Smooth muscle cell (in vitro differentiated cells): ENCODE measurements around the gene TXLNG. TPM values are rescaled to one million over a fixed set of nuclear protein-coding genes. Genes with fewer than 3 reads are reported as not detected.
A peak's percentile ranks its signal among the peaks of the same experiment; 100 is the strongest.

Experiments used
- DNase-seq: peaks from one replicate; lab custom pipeline; 2025; ENCODE audit not compliant: unreplicated experiment; lab: John Stamatoyannopoulos, UW
- H2AFZ ChIP-seq: fragments of 200-600 bp; sonication (generic); 2 replicates; pipeline ENCODE4 v1.6.0; 2016; ENCODE audit warnings: antibody characterized with exemption, low read depth, mild to moderate bottlenecking
- H3F3A ChIP-seq: fragments of 200-600 bp; sonication (generic); 2 replicates; pipeline ENCODE4 v1.6.0; 2017; ENCODE audit warnings: antibody characterized with exemption, low read depth
- H3K27ac ChIP-seq: fragments of 200-600 bp; sonication (generic); 2 replicates; pipeline ENCODE4 v1.5.1; 2016; ENCODE audit warnings: low read depth, mild to moderate bottlenecking
- H3K27me3 ChIP-seq: fragments of 200-600 bp; sonication (generic); 2 replicates; pipeline ENCODE4 v1.6.1; 2016; ENCODE audit warnings: low read depth, mild to moderate bottlenecking
- H3K36me3 ChIP-seq: fragments of 200-600 bp; sonication (generic); 2 replicates; pipeline ENCODE4 v1.5.1; 2016; ENCODE audit warnings: low read depth
- H3K4me1 ChIP-seq: fragments of 200-600 bp; sonication (generic); 2 replicates; pipeline ENCODE4 v1.5.1; 2016; ENCODE audit warnings: low read depth
- H3K4me2 ChIP-seq: fragments of 200-600 bp; sonication (generic); 2 replicates; pipeline ENCODE4 v1.6.0; 2016; ENCODE audit warnings: mild to moderate bottlenecking
- H3K4me3 ChIP-seq: fragments of 200-600 bp; sonication (generic); 2 replicates; pipeline ENCODE4 v1.5.1; 2016; ENCODE audit warnings: mild to moderate bottlenecking
- H3K79me2 ChIP-seq: fragments of 200-600 bp; sonication (generic); 2 replicates; pipeline ENCODE4 v1.6.0; 2016; ENCODE audit warnings: low read depth, mild to moderate bottlenecking
- H3K9ac ChIP-seq: fragments of 200-600 bp; sonication (generic); 2 replicates; pipeline ENCODE4 v1.6.0; 2016; ENCODE audit warnings: low read depth
- H3K9me3 ChIP-seq: fragments of 200-600 bp; sonication (generic); replicated peaks from 2 replicates; pipeline ENCODE4 v1.5.1; 2016; ENCODE audit warnings: low read depth
- H4K20me1 ChIP-seq: fragments of 200-600 bp; sonication (generic); 2 replicates; pipeline ENCODE4 v1.6.0; 2016; ENCODE audit warnings: low read depth
- WGBS: methylation state at CpG from one replicate; pipeline ENCODE4 v1.1.7; 2016; ENCODE audit warnings: low lambda C conversion rate; 5-methylcytosine and 5-hydroxymethylcytosine counted together
- polyA plus RNA-seq: library from polyadenylated mRNA; unstranded; fragments of >200 nt; fragmentation: Nextera tagmentation; extraction: Ambion mirVana; gene quantifications from 2 replicates; pipeline ENCODE4 v1.2.1, GENCODE V29; 2016
- total RNA-seq: library from RNA; depleted of rRNA; stranded (reverse); fragments of >200 nt; gene quantifications from 2 replicates; pipeline ENCODE4 v1.2.3, GENCODE V29; 2014
- TF ChIP-seq, protein P1 (sequence below): fragments of 200-600 bp; sonication (generic); IDR thresholded peaks from 2 replicates; pipeline ENCODE4 v1.5.1; 2017; ENCODE audit warnings: borderline replicate concordance, mild to moderate bottlenecking, antibody characterized with exemption; ENCODE audit not compliant: insufficient read depth, poor library complexity, severe bottlenecking

Gene TXLNG
- total and polyA plus RNA-seq, 2 experiments from 2014 or later = 5.7 to 19.6 TPM

DNA sequence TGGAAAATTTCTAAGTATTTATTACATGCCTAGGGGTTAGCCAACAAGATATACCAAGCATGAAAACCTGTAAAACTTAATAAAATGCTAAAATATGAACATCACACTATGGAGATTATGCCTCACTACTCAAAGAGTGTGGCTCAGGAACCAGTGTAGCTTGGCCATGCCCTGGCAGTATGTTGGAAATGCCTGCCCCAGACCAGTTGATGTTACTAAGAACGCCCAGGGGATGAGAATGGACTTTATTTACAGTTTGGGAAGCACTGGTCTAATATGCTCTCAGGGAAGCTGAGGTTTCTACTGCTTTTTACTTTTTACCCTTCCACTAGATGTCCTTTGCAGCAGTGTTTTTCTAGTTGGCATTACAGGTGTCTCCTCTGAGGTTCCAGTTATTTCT is 23.7 kb upstream of the TXLNG start:
- WGBS = 100% methylated on average over 1 of the region's 1 CpG
- Histone ChIP-seq H3K9ac (no peak overlapping the region), H3K79me2 (no peaks in the 10 kb centered on the region), H3K4me1 (no peaks in the 10 kb centered on the region), H3K9me3 (no peaks in the 10 kb centered on the region), H3F3A (no peaks in the 10 kb centered on the region), H3K4me2 (no peak overlapping the region), H3K27me3 (no peaks in the 10 kb centered on the region), H3K36me3 (peaks cover 21% of the 10 kb centered on the region), H4K20me1 (no peaks in the 10 kb centered on the region), H3K4me3 (no peak overlapping the region), H2AFZ (no peak overlapping the region), H3K27ac (no peak overlapping the region)
- TF ChIP-seq, protein P1, sequence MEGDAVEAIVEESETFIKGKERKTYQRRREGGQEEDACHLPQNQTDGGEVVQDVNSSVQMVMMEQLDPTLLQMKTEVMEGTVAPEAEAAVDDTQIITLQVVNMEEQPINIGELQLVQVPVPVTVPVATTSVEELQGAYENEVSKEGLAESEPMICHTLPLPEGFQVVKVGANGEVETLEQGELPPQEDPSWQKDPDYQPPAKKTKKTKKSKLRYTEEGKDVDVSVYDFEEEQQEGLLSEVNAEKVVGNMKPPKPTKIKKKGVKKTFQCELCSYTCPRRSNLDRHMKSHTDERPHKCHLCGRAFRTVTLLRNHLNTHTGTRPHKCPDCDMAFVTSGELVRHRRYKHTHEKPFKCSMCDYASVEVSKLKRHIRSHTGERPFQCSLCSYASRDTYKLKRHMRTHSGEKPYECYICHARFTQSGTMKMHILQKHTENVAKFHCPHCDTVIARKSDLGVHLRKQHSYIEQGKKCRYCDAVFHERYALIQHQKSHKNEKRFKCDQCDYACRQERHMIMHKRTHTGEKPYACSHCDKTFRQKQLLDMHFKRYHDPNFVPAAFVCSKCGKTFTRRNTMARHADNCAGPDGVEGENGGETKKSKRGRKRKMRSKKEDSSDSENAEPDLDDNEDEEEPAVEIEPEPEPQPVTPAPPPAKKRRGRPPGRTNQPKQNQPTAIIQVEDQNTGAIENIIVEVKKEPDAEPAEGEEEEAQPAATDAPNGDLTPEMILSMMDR = no peak
- DNase-seq = no peak

DNA sequence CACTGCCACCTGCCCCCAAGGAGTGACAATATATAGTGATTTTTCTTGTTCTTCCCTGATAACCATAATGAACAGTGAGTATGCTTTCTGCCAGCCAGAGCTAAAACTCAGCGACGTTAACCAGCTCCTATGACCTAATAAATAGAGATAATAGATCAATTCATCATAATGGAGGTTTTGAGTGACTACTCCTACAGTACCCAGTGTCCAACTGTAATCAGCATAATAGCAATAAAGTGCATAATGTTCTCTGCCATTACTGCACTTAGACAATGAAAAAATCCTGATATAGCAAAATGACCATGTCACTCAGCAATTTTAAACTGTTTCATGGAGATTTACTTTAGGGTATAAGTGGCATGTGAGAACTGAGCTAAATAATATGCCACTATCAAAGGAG is 20.7 kb upstream of the TXLNG start:
- Histone ChIP-seq H3K79me2 (no peaks in the 10 kb centered on the region), H2AFZ (no peak overlapping the region), H3K9ac (no peak overlapping the region), H3K4me3 (no peak overlapping the region), H3K9me3 (no peaks in the 10 kb centered on the region), H4K20me1 (no peaks in the 10 kb centered on the region), H3K27me3 (no peaks in the 10 kb centered on the region), H3K27ac (no peak overlapping the region), H3K4me2 (no peak overlapping the region), H3K4me1 (no peaks in the 10 kb centered on the region), H3F3A (no peaks in the 10 kb centered on the region), H3K36me3 (peaks cover 7% of the 10 kb centered on the region)
- no peak for DNase-seq
- WGBS = 82% methylated on average over 2 of the region's 2 CpGs
- TF ChIP-seq, protein P1 = no peak

GRCh38 chrX:16770970-16771482 is 15.2 kb upstream of the TXLNG start:
- Histone ChIP-seq H3K27ac (peak overlapping the region; percentile 94), H3K27me3 (no peaks in the 10 kb centered on the region), H3F3A (no peaks in the 10 kb centered on the region), H3K36me3 (no peaks in the 10 kb centered on the region), H4K20me1 (no peaks in the 10 kb centered on the region), H3K9me3 (no peaks in the 10 kb centered on the region), H2AFZ (no peak overlapping the region), H3K4me3 (no peak overlapping the region), H3K4me1 (peaks cover 12% of the 10 kb centered on the region), H3K9ac (no peak overlapping the region), H3K4me2 (no peak overlapping the region), H3K79me2 (no peaks in the 10 kb centered on the region)
- WGBS = 58% methylated on average over 2 of the region's 2 CpGs
- no peak for DNase-seq
- TF ChIP-seq, protein P1 = no peak
